Neural crest cell (in vitro differentiated cells): ENCODE results near the gene PPP1R3C. TPM values are rescaled to one million over a fixed set of nuclear protein-coding genes. Genes with fewer than 3 reads are reported as not detected.

Experiments
- DNase-seq: peaks from one replicate; pipeline ENCODE4 v3.0.0; 2021; ENCODE audit warnings: low read depth, mixed read lengths, low spot score
- H3K27ac Mint-ChIP-seq: one replicate; pipeline ENCODE4 v1.8.0; 2021; ENCODE audit warnings: mild to moderate bottlenecking, mixed read lengths; ENCODE audit not compliant: unreplicated experiment
- H3K27me3 Mint-ChIP-seq: 2 replicates; pipeline ENCODE4 v1.8.0; 2021; ENCODE audit warnings: low read depth, mild to moderate bottlenecking, mixed read lengths
- H3K36me3 Mint-ChIP-seq: 2 replicates; pipeline ENCODE4 v1.8.0; 2021; ENCODE audit warnings: low read depth, mild to moderate bottlenecking, mixed read lengths
- H3K4me1 Mint-ChIP-seq: 2 replicates; pipeline ENCODE4 v1.8.0; 2021; ENCODE audit warnings: mixed read lengths
- H3K4me3 Mint-ChIP-seq: one replicate; pipeline ENCODE4 v1.8.0; 2021; ENCODE audit warnings: mild to moderate bottlenecking, mixed read lengths
- H3K9me3 Mint-ChIP-seq: 2 replicates; pipeline ENCODE4 v1.8.0; 2021; ENCODE audit warnings: mixed read lengths
- CTCF ChIP-seq: fragments of 200-600 bp; sonication (generic); conservative IDR thresholded peaks from 2 replicates; pipeline ENCODE4 v1.5.0; 2021; ENCODE audit warnings: antibody characterized with exemption, mild to moderate bottlenecking
- total RNA-seq: library from RNA; stranded (reverse); gene quantifications from 2 replicates; pipeline ENCODE4 v1.2.1, GENCODE V29; 2021

The PPP1R3C gene
- total RNA-seq, 1 donor from 2014 or later = 3.6 TPM

GRCh38 chr10:91610919-91611318 is 22.0 kb downstream of the PPP1R3C start:
- Mint-ChIP-seq H3K4me1 (no peaks in the 10 kb centered on the region), H3K4me3 (no peak overlapping the region), H3K27me3 (no peaks in the 10 kb centered on the region), H3K9me3 (peaks cover 3% of the 10 kb centered on the region), H3K36me3 (peaks cover 5% of the 10 kb centered on the region), H3K27ac (no peak overlapping the region)
- no peak for TF ChIP-seq CTCF
- no peak for DNase-seq

- H3K4me1 Mint-ChIP-seq = no peaks in the 10 kb centered on the region
- no peak for DNase-seq
- no peak overlapping the region for H3K27ac Mint-ChIP-seq
- H3K27me3 Mint-ChIP-seq = no peaks in the 10 kb centered on the region
- no peak overlapping the region for H3K4me3 Mint-ChIP-seq
- H3K36me3 Mint-ChIP-seq = peaks cover 10% of the 10 kb centered on the region
- peaks cover 8% of the 10 kb centered on the region for H3K9me3 Mint-ChIP-seq
- no peak for TF ChIP-seq CTCF
Measured at GRCh38 chr10:91610444-91610843, 22.4 kb downstream of the PPP1R3C start.

- H3K4me1 Mint-ChIP-seq = no peaks in the 10 kb centered on the region
- peaks cover 12% of the 10 kb centered on the region for H3K9me3 Mint-ChIP-seq
- no peak overlapping the region for H3K4me3 Mint-ChIP-seq
- no peak overlapping the region for H3K27ac Mint-ChIP-seq
- TF ChIP-seq CTCF = no peak
- H3K27me3 Mint-ChIP-seq = no peaks in the 10 kb centered on the region
- no peak for DNase-seq
- peaks cover 11% of the 10 kb centered on the region for H3K36me3 Mint-ChIP-seq
Measured at GRCh38 chr10:91607646-91608403, 25.0 kb downstream of the PPP1R3C start.

GRCh38 chr10:91605968-91606367 is 26.9 kb downstream of the PPP1R3C start:
- TF ChIP-seq CTCF = no peak
- no peak for DNase-seq
- no peaks in the 10 kb centered on the region for H3K4me1 Mint-ChIP-seq
- no peak overlapping the region for H3K27ac Mint-ChIP-seq
- H3K9me3 Mint-ChIP-seq = peaks cover 12% of the 10 kb centered on the region
- H3K27me3 Mint-ChIP-seq = no peaks in the 10 kb centered on the region
- H3K36me3 Mint-ChIP-seq = peaks cover 11% of the 10 kb centered on the region
- H3K4me3 Mint-ChIP-seq = no peak overlapping the region

GRCh38 chr10:91604553-91605534 is 28.0 kb downstream of the PPP1R3C start:
- H3K27me3 Mint-ChIP-seq = no peaks in the 10 kb centered on the region
- H3K4me1 Mint-ChIP-seq = no peaks in the 10 kb centered on the region
- H3K36me3 Mint-ChIP-seq = peaks cover 11% of the 10 kb centered on the region
- no peak overlapping the region for H3K27ac Mint-ChIP-seq
- no peak overlapping the region for H3K4me3 Mint-ChIP-seq
- DNase-seq = no peak
- peak; percentile 44 for TF ChIP-seq CTCF
- peaks cover 14% of the 10 kb centered on the region for H3K9me3 Mint-ChIP-seq
